GM12874 (cell line): ENCODE results near the gene SPON2.

ENCODE experiments used
- CTCF ChIP-seq: IDR thresholded peaks from 2 replicates; pipeline ENCODE4 v1.5.1; 2011; ENCODE audit warnings: low read depth, mild to moderate bottlenecking, control low read depth, low read length, moderate library complexity; ENCODE audit not compliant: insufficient read depth

SPON2 gene

GRCh38 chr4:1195891-1196401 is 23.6 kb upstream of the SPON2 start:
- TF ChIP-seq CTCF: no peak

GRCh38 chr4:1195109-1195671 is 22.8 kb upstream of the SPON2 start:
- no peak for TF ChIP-seq CTCF

GRCh38 chr4:1194010-1194900 is 21.9 kb upstream of the SPON2 start:
- no peak for TF ChIP-seq CTCF

GRCh38 chr4:1193206-1194009 is 21.0 kb upstream of the SPON2 start:
- TF ChIP-seq CTCF: no peak

- no peak for TF ChIP-seq CTCF
These were observed 20.3 kb upstream of the SPON2 start for GRCh38 chr4:1192493-1193205.

GRCh38 chr4:1192091-1192492 is 19.7 kb upstream of the SPON2 start:
- no peak for TF ChIP-seq CTCF
